Endothelial cell (in vitro differentiated cells): Measurements from ENCODE around the gene H6PD. TPM values are rescaled to one million over a fixed set of nuclear protein-coding genes. Genes with fewer than 3 reads are reported as not detected.

ENCODE experiments used
- DNase-seq: peaks from one replicate; pipeline ENCODE4 v3.0.0; 2021; ENCODE audit warnings: low spot score
- H3K27ac Mint-ChIP-seq: one replicate; pipeline ENCODE4 v1.8.0; 2021; ENCODE audit warnings: mixed read lengths, inconsistent platforms; ENCODE audit not compliant: unreplicated experiment
- H3K27me3 Mint-ChIP-seq: one replicate; pipeline ENCODE4 v1.8.0; 2021; ENCODE audit warnings: mild to moderate bottlenecking, moderate library complexity, mixed read lengths, inconsistent platforms; ENCODE audit not compliant: unreplicated experiment
- H3K36me3 Mint-ChIP-seq: one replicate; pipeline ENCODE4 v1.8.0; 2021; ENCODE audit warnings: mild to moderate bottlenecking, low read depth, mixed read lengths, inconsistent platforms; ENCODE audit not compliant: unreplicated experiment
- H3K4me1 Mint-ChIP-seq: one replicate; pipeline ENCODE4 v1.8.0; 2021; ENCODE audit warnings: mild to moderate bottlenecking, mixed read lengths, inconsistent platforms; ENCODE audit not compliant: unreplicated experiment
- H3K4me3 Mint-ChIP-seq: one replicate; pipeline ENCODE4 v1.8.0; 2021; ENCODE audit warnings: mild to moderate bottlenecking, mixed read lengths, inconsistent platforms; ENCODE audit not compliant: unreplicated experiment
- H3K9me3 Mint-ChIP-seq: one replicate; pipeline ENCODE4 v1.8.0; 2021; ENCODE audit warnings: mixed read lengths, inconsistent platforms; ENCODE audit not compliant: unreplicated experiment
- CTCF ChIP-seq: fragments of 200-600 bp; sonication (generic); IDR thresholded peaks from one replicate; pipeline ENCODE4 v1.5.0; 2021; ENCODE audit warnings: antibody characterized with exemption; ENCODE audit not compliant: unreplicated experiment
- total RNA-seq: library from RNA; stranded (reverse); fragmentation: NEBNext Ultra II Directional; extraction: Animal tissue kit (Norgen Biotek cat#: 25700); gene quantifications from one replicate; pipeline ENCODE4 v1.2.1, GENCODE V29; 2021; ENCODE audit not compliant: unreplicated experiment

Gene H6PD
- total RNA-seq, 1 donor from 2014 or later = 18.6 TPM

- Mint-ChIP-seq H3K27me3 (peaks cover 7% of the 10 kb centered on the region), H3K36me3 (peaks cover 5% of the 10 kb centered on the region), H3K27ac (no peak overlapping the region), H3K4me3 (no peak overlapping the region), H3K9me3 (no peaks in the 10 kb centered on the region), H3K4me1 (peaks cover 18% of the 10 kb centered on the region)
- DNase-seq = no peak
- no peak for TF ChIP-seq CTCF
These were observed 5.2 kb downstream of the H6PD start for GRCh38 chr1:9239622-9240401.

GRCh38 chr1:9240914-9241820 is 6.6 kb downstream of the H6PD start:
- no peak for DNase-seq
- H3K9me3 Mint-ChIP-seq = no peaks in the 10 kb centered on the region
- H3K27ac Mint-ChIP-seq = no peak overlapping the region
- H3K4me1 Mint-ChIP-seq = peaks cover 19% of the 10 kb centered on the region
- H3K4me3 Mint-ChIP-seq = no peak overlapping the region
- H3K36me3 Mint-ChIP-seq = peaks cover 5% of the 10 kb centered on the region
- H3K27me3 Mint-ChIP-seq = peaks cover 7% of the 10 kb centered on the region
- no peak for TF ChIP-seq CTCF

GRCh38 chr1:9241891-9242290 is 7.3 kb downstream of the H6PD start:
- Mint-ChIP-seq H3K27me3 (peaks cover 7% of the 10 kb centered on the region), H3K36me3 (peaks cover 5% of the 10 kb centered on the region), H3K27ac (no peak overlapping the region), H3K4me3 (peak overlapping the region; percentile 21), H3K9me3 (no peaks in the 10 kb centered on the region), H3K4me1 (peaks cover 19% of the 10 kb centered on the region)
- no peak for TF ChIP-seq CTCF
- DNase-seq = no peak

- DNase-seq = no peak
- no peak overlapping the region for H3K27ac Mint-ChIP-seq
- no peaks in the 10 kb centered on the region for H3K9me3 Mint-ChIP-seq
- peak overlapping the region; percentile 21 for H3K4me3 Mint-ChIP-seq
- peaks cover 19% of the 10 kb centered on the region for H3K4me1 Mint-ChIP-seq
- peaks cover 5% of the 10 kb centered on the region for H3K36me3 Mint-ChIP-seq
- TF ChIP-seq CTCF = no peak
- peaks cover 7% of the 10 kb centered on the region for H3K27me3 Mint-ChIP-seq
These were observed 7.9 kb downstream of the H6PD start for GRCh38 chr1:9242338-9242969.
